HepG2 (cell line): ENCODE measurements around the gene VIPR1.
"Not testable (repeated sequence)": the region's sequence is repeated elsewhere in the genome, so short reads cannot be mapped to it uniquely, and the experiment has no call there.

Experiments
- ARID2 ChIP-seq: sonication (generic); formaldehyde crosslinking; IDR thresholded peaks from 2 replicates; pipeline ENCODE4 v1.8.1; 2022; ENCODE audit warnings: mild to moderate bottlenecking, missing genetic modification reagents, borderline replicate concordance
- DZIP1 ChIP-seq: sonication (generic); formaldehyde crosslinking; IDR thresholded peaks from 2 replicates; pipeline ENCODE4 v1.5.0; 2020; ENCODE audit warnings: mild to moderate bottlenecking, missing genetic modification reagents
- ELF1 ChIP-seq: sonication (generic); formaldehyde crosslinking; IDR thresholded peaks from 2 replicates; pipeline ENCODE4 v1.4.0; 2020; ENCODE audit warnings: missing genetic modification reagents
- EP300 ChIP-seq, 3 experiments: sonication (generic) in 1 of 3; formaldehyde crosslinking in 1 of 3; IDR thresholded peaks; 2 replicates each; pipeline versions ENCODE4 v1.5.1 to v1.6.1; 2011 to 2020; ENCODE audit warnings: low read depth in 2 of 3, low read length in 2 of 3, borderline replicate concordance in 1 of 3, improper control_type of control experiment in 1 of 3, mild to moderate bottlenecking in 1 of 3, missing genetic modification reagents in 1 of 3, moderate library complexity in 1 of 3
- MAX ChIP-seq: IDR thresholded peaks from 2 replicates; pipeline ENCODE4 v1.6.1; 2012; ENCODE audit warnings: inconsistent platforms
- MXI1 ChIP-seq: IDR thresholded peaks from 3 replicates; pipeline ENCODE4 v1.6.1; 2012; ENCODE audit warnings: low read depth, low read length, inconsistent platforms, borderline replicate concordance
- POLR2AphosphoS5 ChIP-seq: IDR thresholded peaks from 2 replicates; pipeline ENCODE4 v1.6.1; 2012; ENCODE audit warnings: low read depth, low read length
- PREB ChIP-seq: sonication (generic); formaldehyde crosslinking; IDR thresholded peaks from 2 replicates; pipeline ENCODE4 v1.4.0; 2020; ENCODE audit warnings: missing genetic modification reagents
- ZNF549 ChIP-seq: sonication (generic); formaldehyde crosslinking; IDR thresholded peaks from 2 replicates; pipeline ENCODE4 v1.5.0; 2020; ENCODE audit warnings: missing genetic modification reagents
- ZNF598 ChIP-seq: sonication (generic); formaldehyde crosslinking; IDR thresholded peaks from 2 replicates; pipeline ENCODE4 v1.5.1; 2020; ENCODE audit warnings: mild to moderate bottlenecking, missing genetic modification reagents, borderline replicate concordance
- ZSCAN29 ChIP-seq: sonication (generic); formaldehyde crosslinking; conservative IDR thresholded peaks from 2 replicates; pipeline ENCODE4 v1.4.0; 2020; ENCODE audit warnings: mild to moderate bottlenecking, missing genetic modification reagents

GRCh38 chr3:42556817-42557216 lies 54.4 kb downstream of the VIPR1 start:
- not testable (repeated sequence) for TF ChIP-seq ARID2; ELF1 (CRISPR knock-in tag); PREB (CRISPR knock-in tag); ZNF549 (CRISPR knock-in tag); MXI1; DZIP1 (CRISPR knock-in tag); ZSCAN29 (CRISPR knock-in tag); POLR2AphosphoS5; MAX; ZNF598; EP300 (IDR thresholded peaks at IDR 0.05; ENCODE audit: low read depth in 2 of 2, low read length in 2 of 2); EP300 (CRISPR knock-in tag; IDR thresholded peaks at IDR 0.05; ENCODE audit: borderline replicate concordance)
